Measurements from ENCODE around the gene PPP6R2.
"Not testable (repeated sequence)": the region's sequence is repeated elsewhere in the genome, so short reads cannot be mapped to it uniquely, and the experiment has no call there.

PPP6R2 gene

GRCh38 chr22:50318698-50319411, 24.3 kb upstream of the PPP6R2 start:
- DNase-seq = no peak

DNA sequence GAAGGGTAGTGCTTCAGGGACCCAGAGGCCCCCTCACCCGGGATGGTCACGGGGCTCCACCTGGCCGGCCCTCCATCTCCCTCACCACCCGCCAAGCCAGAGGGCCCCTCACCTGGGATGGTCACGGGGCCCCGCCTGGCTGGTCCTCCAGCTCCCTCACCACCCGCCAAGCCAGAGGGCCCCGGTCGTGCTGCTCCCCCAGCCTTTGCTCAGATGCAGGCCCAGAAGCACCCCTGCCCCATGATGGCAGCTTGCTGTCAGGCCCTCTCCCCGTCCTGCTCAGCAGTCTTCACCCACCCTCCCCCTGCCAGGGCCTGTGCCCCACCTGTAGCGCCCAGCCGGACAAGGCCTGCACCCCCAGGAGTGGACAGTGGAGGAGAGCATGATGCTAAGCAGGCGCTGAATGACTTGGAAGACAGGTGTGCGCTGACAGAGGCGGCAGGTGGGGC, 23.6 kb upstream of the PPP6R2 start:
- DNase-seq = no peak

GRCh38 chr22:50320116-50320515, 23.0 kb upstream of the PPP6R2 start:
- DNase-seq = no peak

DNA sequence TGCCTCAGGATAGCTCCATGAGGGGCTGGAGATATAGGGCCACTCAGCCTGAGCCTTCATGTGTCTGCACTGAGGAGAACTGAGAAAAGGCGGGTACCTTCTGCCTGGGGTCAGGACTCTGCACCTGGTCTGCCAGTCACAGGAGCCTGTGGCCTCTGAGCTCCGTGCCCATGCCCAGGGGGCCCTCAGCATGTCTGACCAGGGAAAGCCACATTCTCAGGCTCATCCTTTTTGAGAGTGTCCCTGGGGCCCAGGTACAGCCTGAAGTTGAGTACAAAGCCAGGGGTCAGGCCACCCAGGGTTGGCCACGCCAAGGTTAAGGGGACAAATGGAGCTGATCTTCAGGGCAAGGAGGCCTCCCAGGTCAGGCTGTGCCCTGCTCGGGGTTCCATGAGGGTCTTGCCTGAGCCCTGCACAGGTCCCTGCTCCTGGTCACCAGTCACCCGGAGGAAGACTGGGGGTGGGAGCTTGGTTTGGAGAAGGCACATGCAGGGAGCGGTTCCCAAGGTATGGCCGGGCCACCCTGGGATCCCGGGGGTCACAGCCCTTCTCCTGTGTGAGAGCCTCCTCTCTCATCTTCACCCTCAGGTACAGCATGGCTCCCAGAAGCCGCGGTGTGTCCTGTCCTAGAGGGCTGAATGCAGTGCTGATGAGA, 22.3 kb upstream of the PPP6R2 start:
- DNase-seq = no peak

- not testable (repeated sequence) for DNase-seq
Observed at GRCh38 chr22:50322382-50323104, 20.6 kb upstream of the PPP6R2 start.

GRCh38 chr22:50323900-50324299, 19.2 kb upstream of the PPP6R2 start:
- no peak for DNase-seq

- DNase-seq = no peak
Observed at GRCh38 chr22:50325444-50326224, 17.5 kb upstream of the PPP6R2 start.

- DNase-seq = no peak
Observed at GRCh38 chr22:50326225-50326955, 16.7 kb upstream of the PPP6R2 start.

DNA sequence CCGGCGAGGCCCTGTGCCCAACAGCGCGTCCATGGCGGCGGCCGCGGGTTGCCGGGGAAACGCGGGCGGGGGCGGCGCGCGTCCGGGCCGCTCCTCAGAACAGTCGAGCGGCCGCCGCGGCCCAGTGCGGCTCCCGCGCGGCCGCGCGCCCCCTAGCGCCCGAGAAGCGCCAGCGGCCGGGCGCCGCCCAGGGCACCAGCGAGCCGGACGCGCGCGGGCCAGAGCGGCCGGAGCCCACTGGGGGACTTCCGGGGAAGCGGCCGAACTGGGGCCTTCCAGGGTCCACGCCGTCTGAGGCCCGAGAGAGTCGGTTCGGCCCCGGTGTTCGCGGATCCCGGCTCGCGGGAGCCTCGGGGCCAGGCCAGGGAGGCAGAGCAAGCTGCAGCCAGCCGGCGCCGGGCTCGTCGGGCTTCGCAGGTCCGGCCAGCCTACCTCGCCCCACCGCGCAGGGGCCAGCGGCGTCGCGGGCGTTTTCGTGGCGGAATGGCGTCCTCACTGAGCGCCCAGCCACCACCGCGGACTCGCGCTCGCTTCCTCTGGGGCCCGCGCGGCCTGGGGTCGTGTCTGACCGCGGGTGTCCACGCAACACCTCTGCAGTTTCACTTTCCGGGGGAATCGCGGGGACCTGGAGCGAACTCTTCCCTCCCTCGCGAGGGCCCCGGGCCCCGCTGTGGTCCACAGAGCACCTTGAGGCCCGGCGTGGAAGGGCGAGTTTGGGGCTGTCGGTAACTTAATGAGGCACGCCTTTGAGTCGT, 16.0 kb upstream of the PPP6R2 start, which contains the start of gene DENND6B:
Gene DENND6B, minus strand, starts transcription at position 57 of the 755 bp plus-strand sequence. Its CDS starts 24 bp downstream, at position 33.
- peak; percentile 66 for DNase-seq

GRCh38 chr22:50327711-50328019, 15.5 kb upstream of the PPP6R2 start:
- no peak for DNase-seq

GRCh38 chr22:50329236-50329635, 13.9 kb upstream of the PPP6R2 start:
- no peak for DNase-seq

DNA sequence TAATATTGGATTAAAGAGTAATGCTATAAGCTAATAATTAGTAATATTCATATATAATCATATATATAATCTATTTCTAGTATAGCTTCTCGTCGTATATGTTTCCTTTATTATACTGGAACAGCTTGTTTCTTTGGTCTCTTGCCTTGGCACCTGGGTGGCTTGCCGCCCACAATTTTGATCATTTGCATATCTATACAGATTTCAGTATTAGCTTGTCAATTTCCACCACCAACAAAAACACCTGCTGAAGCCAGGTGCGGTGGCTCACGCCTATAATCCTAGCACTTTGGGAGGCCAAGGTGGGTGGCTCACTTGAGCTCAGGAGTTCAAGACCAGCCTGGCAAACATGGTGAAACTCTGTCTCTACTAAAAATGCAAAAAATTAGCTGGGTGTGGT, 8.7 kb upstream of the PPP6R2 start:
- DNase-seq = not testable (repeated sequence)

- DNase-seq = no peak
Observed at GRCh38 chr22:50337262-50338041, 5.7 kb upstream of the PPP6R2 start.

DNA sequence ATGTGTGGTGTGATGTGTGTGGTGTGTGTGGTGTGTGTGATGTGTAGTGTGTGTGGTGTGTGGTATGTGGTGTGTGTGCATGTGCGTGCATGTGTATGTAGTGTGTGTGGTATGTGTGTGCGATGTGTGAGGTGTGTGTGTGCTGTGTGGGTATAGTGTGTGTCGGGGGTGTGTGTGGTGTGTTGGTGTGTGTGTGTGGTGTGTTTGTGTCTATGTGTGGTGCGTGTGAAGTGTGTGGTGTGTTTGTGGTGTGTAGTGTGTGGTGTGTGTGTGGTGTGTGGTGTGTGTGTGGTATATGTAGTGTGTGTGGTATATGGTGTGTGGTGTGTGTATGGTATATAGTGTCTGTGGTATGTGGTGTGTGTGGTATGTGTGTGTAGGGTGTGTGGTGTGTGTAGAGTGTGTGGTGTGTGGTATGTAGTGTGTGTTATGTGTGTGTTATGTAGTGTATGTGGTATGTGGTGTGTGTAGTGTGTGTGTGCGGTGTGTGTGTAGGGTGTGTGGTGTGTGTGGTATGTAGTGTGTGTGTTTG, 5.0 kb upstream of the PPP6R2 start:
- DNase-seq = no peak

GRCh38 chr22:50338860-50339462, 4.2 kb upstream of the PPP6R2 start:
- no peak for DNase-seq

DNA sequence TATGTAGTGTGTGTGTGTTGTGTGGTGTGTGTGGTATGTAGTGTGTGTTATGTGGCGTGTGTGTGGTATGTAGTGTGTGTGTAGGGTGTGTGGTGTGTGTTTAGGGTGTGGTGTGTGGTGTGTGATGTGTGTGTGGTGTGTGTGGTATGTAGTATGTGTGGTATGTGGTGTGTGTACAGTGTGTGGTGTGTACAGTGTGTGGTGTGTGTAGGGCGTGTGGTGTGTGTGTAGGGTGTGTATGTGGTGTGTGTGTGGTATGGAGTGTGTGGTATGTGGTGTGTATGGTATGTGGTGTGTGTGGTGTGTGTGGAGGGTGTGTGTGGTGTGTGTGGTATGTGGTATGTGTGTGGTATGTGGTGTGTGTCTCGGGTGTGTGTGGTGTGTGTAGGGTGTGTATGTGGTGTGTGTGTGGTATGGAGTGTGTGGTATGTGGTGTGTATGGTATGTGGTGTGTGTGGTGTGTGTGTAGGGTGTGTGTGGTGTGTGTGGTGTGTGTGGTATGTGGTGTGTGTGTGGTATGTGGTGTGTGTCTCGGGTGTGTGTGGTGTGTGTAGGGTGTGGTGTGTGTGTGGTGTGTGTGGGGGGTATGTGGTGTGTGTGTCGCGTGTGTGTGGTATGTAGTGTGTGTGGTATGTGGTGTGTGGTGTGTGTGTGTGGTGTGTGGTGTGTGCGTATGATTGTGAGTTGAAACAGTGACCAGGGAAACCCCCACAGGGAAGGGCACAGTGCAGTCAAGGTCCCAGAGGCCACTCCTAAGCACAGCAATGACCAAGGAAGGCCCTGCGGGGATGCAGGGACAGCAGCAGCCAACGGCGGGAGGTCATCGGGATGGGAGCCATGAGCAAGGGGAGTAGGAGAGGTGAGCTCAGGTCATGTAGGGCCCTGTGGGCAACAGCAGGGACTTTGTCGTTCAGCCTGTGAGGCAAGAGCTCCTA, 2.9 kb upstream of the PPP6R2 start:
- DNase-seq = no peak

DNA sequence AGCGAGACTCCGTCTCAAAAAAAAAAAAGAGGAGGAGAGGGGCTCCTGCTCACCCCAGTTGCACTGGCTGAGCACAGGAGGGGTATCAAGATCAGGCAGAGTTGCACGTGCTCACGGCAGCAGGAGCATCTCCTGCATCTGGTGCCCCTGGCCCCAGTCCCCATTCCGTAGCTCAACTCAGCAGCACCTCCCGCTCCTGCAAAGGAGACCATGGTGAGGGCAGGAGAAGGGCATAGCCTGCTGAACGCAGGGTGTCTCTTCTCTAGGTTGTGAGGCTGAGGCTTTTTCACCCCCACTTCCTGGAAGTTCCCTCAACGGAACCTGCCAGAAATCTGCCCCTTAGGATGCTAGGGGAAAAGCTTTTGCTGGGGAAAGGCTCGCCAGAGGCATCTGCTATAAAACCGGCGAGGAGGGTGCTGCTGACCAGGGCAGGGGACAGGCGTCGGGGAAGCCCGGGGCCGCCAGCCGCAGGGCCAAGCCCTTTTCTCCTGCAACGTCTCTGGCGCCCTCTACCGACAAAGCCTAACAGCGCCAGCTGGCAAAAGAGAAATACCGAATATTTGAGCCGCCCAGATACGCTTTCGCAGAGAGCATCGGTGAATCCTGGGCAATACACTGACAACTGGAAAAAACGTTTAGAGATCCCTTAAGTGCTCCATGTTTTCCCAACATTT, 1.0 kb upstream of the PPP6R2 start:
- peak; percentile 87 for DNase-seq

DNA sequence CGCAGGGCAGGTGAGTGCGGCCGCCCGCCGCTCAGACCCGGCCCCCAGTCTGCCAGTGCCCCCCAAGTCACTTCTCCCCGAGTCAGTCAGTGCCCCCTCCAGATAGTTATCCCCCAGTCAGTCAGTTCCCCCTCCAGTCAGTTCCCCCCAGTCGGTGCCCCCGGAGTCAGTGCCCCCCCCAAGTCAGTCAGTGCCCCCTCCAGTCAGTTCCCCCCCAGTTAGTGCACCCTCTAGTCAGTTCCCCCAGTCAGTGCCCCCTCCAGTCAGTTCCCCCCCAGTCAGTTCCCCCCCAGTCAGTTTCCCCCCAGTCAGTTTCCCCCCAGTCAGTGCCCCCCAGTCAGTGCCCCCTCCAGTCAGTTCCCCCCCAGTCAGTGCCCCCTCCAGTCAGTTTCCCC, 411 bp downstream of the PPP6R2 start:
- DNase-seq = no peak

Measured in KG1 (cell line).